ENCODE data around the gene SH3PXD2B.
"Not testable (repeated sequence)": the region's sequence is repeated elsewhere in the genome, so short reads cannot be mapped to it uniquely, and the experiment has no call there.

Gene SH3PXD2B

DNA sequence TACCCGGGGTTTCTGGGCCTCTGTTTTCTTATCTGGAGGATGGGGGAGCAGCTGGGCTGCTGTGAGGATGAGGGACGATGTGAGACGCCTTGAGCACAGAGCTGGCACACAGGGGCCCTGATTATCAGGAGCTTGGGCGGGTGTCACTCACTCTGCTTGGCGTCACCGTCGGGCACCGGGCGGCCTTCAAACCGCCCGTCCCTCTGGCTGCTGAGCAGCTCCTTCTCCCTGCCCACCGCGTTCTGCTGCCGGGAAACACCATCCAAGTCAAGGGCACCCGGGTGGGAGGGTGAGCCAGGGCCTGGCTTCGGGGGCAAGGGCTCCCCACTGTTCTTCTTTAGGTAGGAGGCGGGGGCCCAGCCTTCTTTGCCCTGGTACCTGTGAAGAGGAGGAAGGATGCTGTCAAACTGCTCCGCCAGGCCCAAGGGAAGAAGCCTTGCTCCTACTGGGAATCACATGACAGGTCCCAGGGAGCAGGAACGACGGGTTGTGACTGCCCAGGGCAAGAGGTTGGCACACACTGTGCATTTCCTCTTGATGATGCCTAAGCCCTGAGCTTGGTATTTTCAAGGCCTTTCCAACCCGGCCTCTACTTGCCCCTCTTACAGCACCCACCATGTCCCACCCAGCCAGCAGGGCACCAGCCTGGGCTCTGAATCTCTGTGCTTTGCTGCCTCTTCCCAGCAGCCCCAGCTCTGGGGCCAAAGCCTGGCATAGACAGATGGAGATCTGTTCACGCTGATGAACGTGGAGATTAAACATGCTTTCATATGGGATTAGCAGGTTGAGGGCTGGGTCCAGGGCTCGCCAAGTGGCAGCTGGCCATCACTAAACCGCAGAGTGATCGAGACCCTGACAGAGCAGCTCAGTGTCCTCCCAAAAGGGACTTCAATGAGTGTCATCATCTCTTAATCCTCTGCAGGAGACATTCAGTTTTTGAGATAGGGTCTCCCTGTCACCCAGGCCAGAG is 103.8 kb downstream of the SH3PXD2B start:
- TF ChIP-seq, protein P1, sequence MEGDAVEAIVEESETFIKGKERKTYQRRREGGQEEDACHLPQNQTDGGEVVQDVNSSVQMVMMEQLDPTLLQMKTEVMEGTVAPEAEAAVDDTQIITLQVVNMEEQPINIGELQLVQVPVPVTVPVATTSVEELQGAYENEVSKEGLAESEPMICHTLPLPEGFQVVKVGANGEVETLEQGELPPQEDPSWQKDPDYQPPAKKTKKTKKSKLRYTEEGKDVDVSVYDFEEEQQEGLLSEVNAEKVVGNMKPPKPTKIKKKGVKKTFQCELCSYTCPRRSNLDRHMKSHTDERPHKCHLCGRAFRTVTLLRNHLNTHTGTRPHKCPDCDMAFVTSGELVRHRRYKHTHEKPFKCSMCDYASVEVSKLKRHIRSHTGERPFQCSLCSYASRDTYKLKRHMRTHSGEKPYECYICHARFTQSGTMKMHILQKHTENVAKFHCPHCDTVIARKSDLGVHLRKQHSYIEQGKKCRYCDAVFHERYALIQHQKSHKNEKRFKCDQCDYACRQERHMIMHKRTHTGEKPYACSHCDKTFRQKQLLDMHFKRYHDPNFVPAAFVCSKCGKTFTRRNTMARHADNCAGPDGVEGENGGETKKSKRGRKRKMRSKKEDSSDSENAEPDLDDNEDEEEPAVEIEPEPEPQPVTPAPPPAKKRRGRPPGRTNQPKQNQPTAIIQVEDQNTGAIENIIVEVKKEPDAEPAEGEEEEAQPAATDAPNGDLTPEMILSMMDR (IDR thresholded peaks at IDR 0.05; ENCODE audit: low read depth, low read length, missing control alignments): no peak

DNA sequence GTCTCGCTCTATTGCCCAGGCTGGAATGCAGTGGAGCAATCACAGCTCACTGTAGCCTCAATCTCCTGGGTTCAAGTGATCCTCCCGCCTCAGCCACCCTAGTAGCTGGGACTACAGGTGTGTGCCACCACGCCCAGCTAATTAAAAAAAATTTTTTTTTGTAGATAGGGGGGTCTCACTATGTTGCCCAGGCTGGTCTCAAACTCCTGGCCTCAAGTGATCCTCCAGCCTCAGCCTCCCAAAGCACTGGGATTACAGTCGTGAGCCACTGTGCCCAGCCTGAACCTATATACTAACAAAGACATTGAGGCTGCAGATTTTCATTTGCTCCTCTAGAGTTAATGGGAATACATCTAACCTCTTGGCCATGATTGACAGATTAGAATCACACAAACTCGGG is 105.6 kb downstream of the SH3PXD2B start:
- DNase-seq (ENCODE audit: low read depth); H3K4me3 ChIP-seq (ENCODE audit: low read depth, low read length): not testable (repeated sequence)

More for the DNA sequence above, 103.8 kb downstream of the SH3PXD2B start:
- DNase-seq (ENCODE audit: low read depth): no peak
- no peak overlapping the region for H3K4me3 ChIP-seq (ENCODE audit: low read depth, low read length)

DNA sequence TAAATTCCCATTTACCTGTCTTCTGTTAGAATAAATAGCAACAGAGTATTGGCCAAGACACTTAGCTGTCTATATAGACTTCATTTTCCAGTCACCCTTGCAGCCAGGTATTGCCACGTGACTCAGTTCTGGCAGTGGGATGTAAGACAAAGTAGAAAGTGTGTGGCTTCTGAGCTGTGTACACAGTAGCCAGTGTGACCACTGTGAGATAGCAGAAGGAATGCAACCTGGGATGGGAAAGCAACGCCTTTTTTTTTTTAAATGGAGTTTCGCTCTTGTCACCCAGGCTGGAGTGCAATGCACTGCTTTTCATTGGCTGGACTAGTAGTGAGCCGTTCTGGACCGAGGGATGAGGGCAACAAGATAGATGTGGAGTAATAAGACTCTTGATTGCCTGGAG is 106.2 kb downstream of the SH3PXD2B start:
- DNase-seq (ENCODE audit: low read depth): no peak
- TF ChIP-seq, protein P1 (IDR thresholded peaks at IDR 0.05; ENCODE audit: low read depth, low read length, missing control alignments): no peak
- no peak overlapping the region for H3K4me3 ChIP-seq (ENCODE audit: low read depth, low read length)

DNA sequence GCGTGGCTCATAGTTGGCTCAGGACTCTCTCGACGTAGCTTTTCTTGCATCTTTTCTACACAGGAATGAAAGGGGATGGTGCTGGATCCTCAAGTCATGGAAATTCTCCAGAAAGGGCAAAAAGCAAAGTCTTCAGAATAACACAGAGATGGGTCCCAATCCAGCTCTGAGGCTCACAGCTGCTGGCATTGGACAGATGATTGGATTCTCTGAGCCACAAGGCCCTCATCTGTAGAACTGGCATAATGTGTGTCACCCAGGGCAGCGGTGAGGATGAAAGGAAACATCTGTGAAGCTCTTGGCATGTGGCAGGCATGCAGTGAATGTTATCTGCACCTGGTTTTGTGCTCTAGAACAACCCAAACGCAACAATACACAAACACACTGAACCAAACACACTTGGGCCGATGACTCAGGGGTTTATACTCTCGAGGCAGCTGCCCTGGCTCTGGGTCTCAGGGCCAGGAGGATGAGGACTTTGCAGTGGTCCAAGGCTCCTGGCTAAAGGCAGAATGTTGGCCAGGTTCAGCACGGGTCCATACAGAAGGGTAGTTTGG is 106.8 kb downstream of the SH3PXD2B start:
- TF ChIP-seq, protein P1 (IDR thresholded peaks at IDR 0.05; ENCODE audit: low read depth, low read length, missing control alignments): no peak
- no peak for DNase-seq (ENCODE audit: low read depth)
- no peak overlapping the region for H3K4me3 ChIP-seq (ENCODE audit: low read depth, low read length)

DNA sequence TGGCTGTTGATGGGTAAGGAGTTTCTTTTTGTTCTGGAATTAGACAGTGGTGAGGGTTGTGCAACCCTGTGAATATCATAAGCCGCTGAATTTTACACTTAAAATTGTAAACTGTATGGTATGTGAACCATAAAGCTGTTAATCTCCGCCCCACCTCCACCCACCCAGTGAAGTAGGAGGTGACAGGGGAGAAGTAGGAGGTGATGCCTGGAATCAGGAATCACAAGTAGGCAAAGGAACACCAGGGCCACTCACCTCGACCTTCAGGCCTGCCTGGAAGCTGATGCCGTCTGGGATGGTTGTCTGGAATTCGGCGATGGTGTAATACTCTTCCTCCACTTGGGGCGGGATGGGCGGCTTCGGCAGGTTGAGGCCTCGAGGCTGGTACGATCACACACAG is 108.4 kb downstream of the SH3PXD2B start:
- no peak for DNase-seq (ENCODE audit: low read depth)
- H3K4me3 ChIP-seq (ENCODE audit: low read depth, low read length): no peak overlapping the region
- TF ChIP-seq, protein P1 (IDR thresholded peaks at IDR 0.05; ENCODE audit: low read depth, low read length, missing control alignments): no peak

DNA sequence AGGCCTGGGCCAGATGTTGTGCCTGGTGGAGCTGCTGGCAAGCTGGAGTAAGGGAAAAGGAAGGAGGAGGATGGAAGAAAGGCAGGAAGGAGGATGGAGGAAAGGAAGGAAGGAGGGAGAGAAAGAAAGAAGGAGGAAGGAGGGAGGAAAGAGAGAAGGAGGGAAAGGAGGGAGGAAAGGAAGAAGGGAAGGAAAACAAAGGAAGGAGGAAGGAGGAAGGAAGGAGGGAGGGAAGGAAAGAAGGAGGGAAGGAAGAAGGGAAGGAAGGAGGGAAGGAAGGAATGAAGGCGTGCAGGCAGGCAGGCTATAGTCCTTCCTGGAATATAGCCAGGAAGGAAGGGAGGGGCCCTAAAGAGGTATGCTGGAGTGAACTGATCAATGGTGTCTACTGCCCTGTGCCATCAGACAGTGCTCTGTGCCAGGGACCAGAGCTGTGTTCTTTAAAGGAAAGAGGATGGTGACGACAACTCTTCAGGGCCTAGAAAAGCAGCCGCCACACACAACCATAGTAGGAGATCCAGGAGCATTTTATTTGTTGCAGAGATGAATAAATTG is 109.4 kb downstream of the SH3PXD2B start:
- no peak overlapping the region for H3K4me3 ChIP-seq (ENCODE audit: low read depth, low read length)
- DNase-seq (ENCODE audit: low read depth): no peak
- TF ChIP-seq, protein P1 (IDR thresholded peaks at IDR 0.05; ENCODE audit: low read depth, low read length, missing control alignments): no peak

DNA sequence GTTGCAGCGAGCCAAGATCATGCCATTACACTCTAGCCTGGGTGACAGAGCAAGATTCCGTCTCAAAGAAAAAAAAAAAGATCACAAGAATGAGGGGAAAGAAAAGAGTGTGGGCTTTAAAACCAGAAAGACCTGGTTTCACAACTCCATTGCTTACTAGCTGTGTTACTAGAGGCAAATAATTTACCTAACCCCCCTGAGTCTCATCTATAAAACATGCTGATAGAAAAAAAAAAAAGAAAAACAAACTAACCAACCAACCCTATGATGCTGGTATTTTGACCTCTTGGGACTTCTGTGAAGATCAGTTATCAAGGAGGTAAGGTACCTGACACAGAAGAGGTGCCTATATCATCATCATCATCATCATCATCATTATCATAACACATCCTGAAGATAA is 110.6 kb downstream of the SH3PXD2B start:
- H3K4me3 ChIP-seq (ENCODE audit: low read depth, low read length): no peak overlapping the region
- DNase-seq (ENCODE audit: low read depth): no peak
- TF ChIP-seq, protein P1 (IDR thresholded peaks at IDR 0.05; ENCODE audit: low read depth, low read length, missing control alignments): no peak

Measured in GM12864 (cell line).